ENCODE data around the gene RXFP1.

GRCh38 chr4:158599765-158600498 is 78.2 kb downstream of the RXFP1 start:
- TF ChIP-seq, protein P1, sequence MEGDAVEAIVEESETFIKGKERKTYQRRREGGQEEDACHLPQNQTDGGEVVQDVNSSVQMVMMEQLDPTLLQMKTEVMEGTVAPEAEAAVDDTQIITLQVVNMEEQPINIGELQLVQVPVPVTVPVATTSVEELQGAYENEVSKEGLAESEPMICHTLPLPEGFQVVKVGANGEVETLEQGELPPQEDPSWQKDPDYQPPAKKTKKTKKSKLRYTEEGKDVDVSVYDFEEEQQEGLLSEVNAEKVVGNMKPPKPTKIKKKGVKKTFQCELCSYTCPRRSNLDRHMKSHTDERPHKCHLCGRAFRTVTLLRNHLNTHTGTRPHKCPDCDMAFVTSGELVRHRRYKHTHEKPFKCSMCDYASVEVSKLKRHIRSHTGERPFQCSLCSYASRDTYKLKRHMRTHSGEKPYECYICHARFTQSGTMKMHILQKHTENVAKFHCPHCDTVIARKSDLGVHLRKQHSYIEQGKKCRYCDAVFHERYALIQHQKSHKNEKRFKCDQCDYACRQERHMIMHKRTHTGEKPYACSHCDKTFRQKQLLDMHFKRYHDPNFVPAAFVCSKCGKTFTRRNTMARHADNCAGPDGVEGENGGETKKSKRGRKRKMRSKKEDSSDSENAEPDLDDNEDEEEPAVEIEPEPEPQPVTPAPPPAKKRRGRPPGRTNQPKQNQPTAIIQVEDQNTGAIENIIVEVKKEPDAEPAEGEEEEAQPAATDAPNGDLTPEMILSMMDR (IDR thresholded peaks at IDR 0.05; ENCODE audit: borderline replicate concordance, extremely low read depth, low read length, poor library complexity, severe bottlenecking), result no peak
- no peak for TF ChIP-seq EZH2 (IDR thresholded peaks at IDR 0.05; ENCODE audit: borderline replicate concordance, low read depth, low read length, severe bottlenecking)

Data from DND-41 (cell line).